T-cell (primary cell): ENCODE measurements around the gene SRSF3. TPM values are rescaled to one million over a fixed set of nuclear protein-coding genes. Genes with fewer than 3 reads are reported as not detected.

Experiments used
- ATAC-seq, 4 experiments: fragments of 200-7000 bp in 3 of 4; fragments of 150-1000 bp in 1 of 4; cut with Tn5 transposase; replicated peaks in 1 of 4; 1 replicate in 3 of 4; 2 replicates in 1 of 4; pipeline ENCODE4 v1.10.0; 2021; ENCODE audit warnings: moderate library complexity in 3 of 4, mild to moderate bottlenecking in 2 of 4, moderate number of reproducible peaks in 1 of 4
- CTCF ChIA-PET, 2 donors: fragments of 300-600 bp; sonication (Branson Sonifier 250); formaldehyde crosslinking; loops; one replicate each; lab custom pipeline; 2022; ENCODE audit warnings: antibody characterized with exemption in 2 of 2; lab: Charles Lee
- POLR2A ChIA-PET, 2 donors: fragments of 300-600 bp; sonication (Branson Sonifier 250); formaldehyde crosslinking; loops; one replicate each; lab custom pipeline; 2022; ENCODE audit warnings: antibody characterized with exemption in 2 of 2; lab: Charles Lee
- DNase-seq, 35 experiments: peaks; one replicate each; pipeline versions ENCODE4 v3.0.0 to v3.0.0-alpha.2; 2013 to 2023
- H3K27ac ChIP-seq: one replicate; pipeline ENCODE4 v1.5.1; 2013; ENCODE audit warnings: low read length
- H3K27me3 ChIP-seq, 2 experiments: replicated peaks in 1 of 2; 1 replicate in 1 of 2; 2 replicates in 1 of 2; pipeline versions ENCODE4 v1.6.1 to v1.7.0; 2013; ENCODE audit warnings: low read length in 1 of 2, mixed read lengths in 1 of 2; ENCODE audit not compliant: control insufficient read depth in 2 of 2, insufficient read depth in 2 of 2; ENCODE audit errors: extremely low read depth in 1 of 2
- H3K36me3 ChIP-seq, 2 donors: 1 replicate in 1 of 2; 2 replicates in 1 of 2; pipeline versions ENCODE4 v1.6.1 to v1.7.0; 2013; ENCODE audit warnings: low read length in 1 of 2; ENCODE audit not compliant: control insufficient read depth in 2 of 2, insufficient read depth in 1 of 2; ENCODE audit errors: extremely low read depth in 1 of 2
- H3K4me1 ChIP-seq, 2 experiments: 1 replicate in 1 of 2; 2 replicates in 1 of 2; pipeline versions ENCODE4 v1.6.1 to v1.7.0; 2013; ENCODE audit warnings: low read length in 2 of 2, mixed read lengths in 1 of 2; ENCODE audit not compliant: insufficient read depth in 2 of 2, control insufficient read depth in 1 of 2; ENCODE audit errors: extremely low read depth in 1 of 2
- H3K4me3 ChIP-seq, 2 donors: 1 replicate in 1 of 2; 2 replicates in 1 of 2; pipeline versions ENCODE4 v1.5.1 to v1.7.0; 2013; ENCODE audit warnings: mild to moderate bottlenecking in 2 of 2, low read length in 1 of 2, moderate library complexity in 1 of 2; ENCODE audit not compliant: control insufficient read depth in 1 of 2; ENCODE audit errors: extremely low read depth in 1 of 2
- H3K9me3 ChIP-seq: 2 replicates; pipeline ENCODE4 v1.7.0; 2013
- H3K27ac Mint-ChIP-seq, 2 donors: one replicate each; pipeline ENCODE4 v1.8.0; 2020 to 2021; ENCODE audit warnings: mild to moderate bottlenecking in 2 of 2, mixed read lengths in 2 of 2
- H3K27me3 Mint-ChIP-seq, 2 donors: one replicate each; pipeline ENCODE4 v1.8.0; 2021 to 2022; ENCODE audit warnings: mixed read lengths in 2 of 2
- H3K36me3 Mint-ChIP-seq: one replicate; pipeline ENCODE4 v1.8.0; 2021; ENCODE audit warnings: mixed read lengths
- H3K4me1 Mint-ChIP-seq, 3 donors: one replicate each; pipeline ENCODE4 v1.8.0; 2020 to 2022; ENCODE audit warnings: mixed read lengths in 3 of 3, mild to moderate bottlenecking in 1 of 3
- H3K4me3 Mint-ChIP-seq, 3 donors: one replicate each; pipeline ENCODE4 v1.8.0; 2020 to 2022; ENCODE audit warnings: mild to moderate bottlenecking in 3 of 3, mixed read lengths in 3 of 3, moderate library complexity in 3 of 3
- H3K9me3 Mint-ChIP-seq, 3 donors: one replicate each; pipeline ENCODE4 v1.8.0; 2020 to 2022; ENCODE audit warnings: mixed read lengths in 3 of 3
- WGBS: methylation state at CpG from one replicate; pipeline ENCODE4 v1.1.5; 2013; ENCODE audit warnings: missing lambda C conversion rate; ENCODE audit not compliant: insufficient coverage; 5-methylcytosine and 5-hydroxymethylcytosine counted together
- total RNA-seq, 35 experiments: library from RNA in 6 of 35; stranded (reverse) in 6 of 35; fragments of 120-200 nt in 1 of 35; gene quantifications; one replicate each; pipeline versions ENCODE4 v1.2.1 to v1.2.4 and lab custom pipeline; 2013 to 2026

SRSF3 gene
- total RNA-seq, 5 donors from 2014 or later (not counting 1 experiment from before 2014, with no cell fraction given) = 322 to 546 (median 332) TPM

DNA sequence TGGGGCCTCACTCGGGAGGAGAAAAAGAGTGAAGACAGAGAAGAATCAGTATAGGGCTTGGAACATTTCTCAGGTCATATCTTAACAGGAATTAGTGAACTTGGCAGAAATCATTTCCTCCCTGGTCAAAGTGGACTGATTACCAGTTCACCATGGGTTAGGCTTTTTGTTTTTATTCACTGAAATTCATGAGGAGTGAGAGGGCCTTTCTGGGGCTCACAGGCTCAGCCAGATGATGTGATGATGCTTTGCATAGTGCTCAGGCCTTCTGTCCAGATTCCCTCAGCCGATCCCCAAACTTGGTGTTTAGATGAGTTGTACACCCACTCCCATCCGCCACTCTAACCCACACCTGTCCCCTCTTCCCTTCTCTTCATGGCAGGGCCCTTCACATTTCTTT is 32.5 kb downstream of the SRSF3 start:
- ChIA-PET CTCF (no interaction called here), POLR2A (interaction anchor here in 1 of 2 donors (0.9 kb wide), 1 partner anchor 29 kb away, joined by 3 read pairs; no protein-coding TSS in a partner anchor)
- DNase-seq = no peak
- Histone ChIP-seq H3K36me3 (no peaks in the 10 kb centered on the region), H3K27me3 (peaks cover 0 to 3% of the 10 kb centered on the region in 2 experiments), H3K9me3 (no peaks in the 10 kb centered on the region), H3K4me1 (peaks cover 2 to 10% of the 10 kb centered on the region in 2 experiments), H3K27ac (no peak overlapping the region), H3K4me3 (no peak overlapping the region)
- Mint-ChIP-seq H3K4me1 (peaks cover 11 to 14% (median 11%) of the 10 kb centered on the region in 3 donors), H3K27ac (no peak overlapping the region), H3K9me3 (no peaks in the 10 kb centered on the region), H3K27me3 (no peaks in the 10 kb centered on the region), H3K4me3 (no peak overlapping the region), H3K36me3 (no peaks in the 10 kb centered on the region)
- ATAC-seq = no peak
- WGBS = 80% methylated on average over 1 of the region's 3 CpGs

- Histone ChIP-seq H3K27me3 (peaks cover 0 to 4% of the 10 kb centered on the region in 2 experiments), H3K36me3 (no peaks in the 10 kb centered on the region), H3K4me3 (no peak overlapping the region), H3K4me1 (peaks cover 2 to 10% of the 10 kb centered on the region in 2 experiments), H3K9me3 (no peaks in the 10 kb centered on the region), H3K27ac (no peak overlapping the region)
- Mint-ChIP-seq H3K27ac (no peak overlapping the region), H3K4me3 (no peak overlapping the region), H3K9me3 (no peaks in the 10 kb centered on the region), H3K36me3 (no peaks in the 10 kb centered on the region), H3K4me1 (peaks cover 11 to 14% (median 11%) of the 10 kb centered on the region in 3 donors), H3K27me3 (no peaks in the 10 kb centered on the region)
- ATAC-seq (no peak), DNase-seq (no peak)
- 90% methylated on average over 5 of the region's 5 CpGs for WGBS
- ChIA-PET POLR2A (no interaction called here), CTCF (no interaction called here)
Observed at GRCh38 chr6:36627141-36627540, 33.0 kb downstream of the SRSF3 start.

DNA sequence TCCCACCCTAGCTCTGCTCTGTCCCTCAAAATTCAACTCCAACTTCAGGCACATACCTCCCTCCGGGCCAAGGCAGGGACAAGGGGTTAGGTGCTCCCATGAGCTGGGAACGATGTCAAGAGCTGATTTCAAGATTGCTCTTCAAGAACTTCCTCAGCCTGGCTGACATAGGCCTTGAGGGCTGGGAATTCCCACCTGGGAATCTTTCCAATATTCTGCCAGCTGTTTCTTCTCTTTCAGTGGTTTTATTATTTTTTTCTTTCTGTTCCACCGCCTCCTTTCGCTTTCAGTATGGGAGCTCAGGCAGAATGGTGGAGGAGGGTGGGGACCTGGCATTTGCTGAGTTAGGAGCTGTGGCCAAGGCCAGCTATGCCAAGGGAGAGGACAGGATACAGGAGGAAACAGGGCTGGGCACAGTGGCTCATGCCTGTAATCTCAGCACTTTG is 33.7 kb downstream of the SRSF3 start:
- no peaks in the 10 kb centered on the region for H3K9me3 ChIP-seq
- DNase-seq (no peak), ATAC-seq (no peak)
- WGBS = no CpG with 5 or more reads among the region's 4 CpGs
- H3K9me3 Mint-ChIP-seq = no peaks in the 10 kb centered on the region
- H3K36me3 Mint-ChIP-seq = no peaks in the 10 kb centered on the region
- H3K27ac ChIP-seq = no peak overlapping the region
- ChIA-PET CTCF (interaction anchor here in 1 of 2 donors (0.8 kb wide), 1 partner anchor 1019 kb away, joined by 4 read pairs; no protein-coding TSS in a partner anchor), POLR2A (interaction anchor here in 1 of 2 donors (0.5 kb wide), 1 partner anchor 945 kb away, joined by 4 read pairs; no protein-coding TSS in a partner anchor)
- H3K4me1 ChIP-seq = peaks cover 2 to 9% of the 10 kb centered on the region in 2 experiments
- no peak overlapping the region for H3K4me3 ChIP-seq
- no peak overlapping the region for H3K4me3 Mint-ChIP-seq
- H3K27ac Mint-ChIP-seq = no peak overlapping the region
- H3K4me1 Mint-ChIP-seq = peaks cover 11% of the 10 kb centered on the region in 3 donors
- no peaks in the 10 kb centered on the region for H3K27me3 Mint-ChIP-seq
- no peaks in the 10 kb centered on the region for H3K36me3 ChIP-seq
- peaks cover 0 to 4% of the 10 kb centered on the region in 2 experiments for H3K27me3 ChIP-seq

DNA sequence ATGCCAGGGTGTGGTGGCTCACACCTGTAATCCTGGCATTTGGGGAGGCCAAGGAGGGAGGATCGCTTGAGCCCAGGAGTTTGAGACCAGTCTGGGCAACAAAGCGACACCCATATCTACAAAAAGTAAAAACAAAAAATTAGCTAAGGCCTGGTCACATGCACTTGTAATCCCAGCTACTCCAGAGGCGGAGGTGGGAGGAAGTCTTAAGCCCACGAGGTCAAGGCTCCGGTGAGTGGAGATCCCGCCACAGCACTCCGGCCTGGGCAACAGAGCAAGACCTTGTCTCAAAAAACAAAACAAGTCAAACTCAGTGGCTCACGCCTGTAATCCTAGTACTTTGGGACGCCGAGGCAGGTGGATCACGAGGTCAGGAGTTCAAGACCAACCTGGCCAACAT is 35.6 kb downstream of the SRSF3 start:
- H3K27ac Mint-ChIP-seq = no peak overlapping the region
- ATAC-seq = no peak
- no peak overlapping the region for H3K27ac ChIP-seq

DNA sequence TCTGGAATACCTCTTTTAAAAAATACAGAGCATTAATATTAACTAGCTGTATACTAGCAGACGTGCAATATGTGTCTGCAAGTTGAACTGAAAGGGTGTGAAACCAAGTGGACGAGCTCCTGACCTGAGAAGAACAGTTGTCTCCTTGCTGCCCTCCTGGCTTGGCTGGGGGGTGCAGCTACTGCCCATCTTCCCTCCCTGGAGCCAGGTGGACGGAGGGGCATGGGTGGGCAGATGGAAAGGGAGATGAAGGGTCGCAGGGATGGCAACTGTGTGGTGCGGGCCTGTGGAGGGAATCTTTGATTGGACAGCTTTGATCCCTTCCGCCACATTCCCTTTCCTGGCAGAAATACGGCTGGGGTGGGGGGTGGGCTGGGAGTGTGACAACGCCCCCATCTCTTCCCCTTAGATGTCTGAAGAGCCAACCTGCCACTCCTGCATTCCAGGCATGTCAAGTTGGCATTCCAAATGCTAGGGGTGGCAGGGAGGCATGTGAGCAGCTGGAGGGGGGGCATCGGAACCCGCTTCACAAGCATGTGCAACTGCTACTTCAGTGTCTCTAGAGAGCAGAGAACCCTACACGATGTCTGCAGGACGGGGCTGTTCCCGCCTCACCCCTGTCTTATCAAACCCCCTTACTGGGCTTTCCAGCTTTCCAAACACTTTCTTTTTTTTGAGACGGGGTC is 37.3 kb downstream of the SRSF3 start:
- POLR2A ChIA-PET = no interaction called here
- WGBS = 86% methylated on average over 5 of the region's 14 CpGs
- Histone ChIP-seq H3K27me3 (peaks cover 0 to 14% of the 10 kb centered on the region in 2 experiments), H3K36me3 (no peaks in the 10 kb centered on the region), H3K4me3 (no peak overlapping the region), H3K4me1 (no peaks in the 10 kb centered on the region), H3K27ac (no peak overlapping the region), H3K9me3 (no peaks in the 10 kb centered on the region)
- H3K4me1 Mint-ChIP-seq = no peaks in the 10 kb centered on the region
- ATAC-seq (no peak), DNase-seq (no peak)
- CTCF ChIA-PET = no interaction called here
- no peak overlapping the region for H3K27ac Mint-ChIP-seq
- no peaks in the 10 kb centered on the region for H3K9me3 Mint-ChIP-seq
- H3K4me3 Mint-ChIP-seq = no peak overlapping the region
- no peaks in the 10 kb centered on the region for H3K36me3 Mint-ChIP-seq
- no peaks in the 10 kb centered on the region for H3K27me3 Mint-ChIP-seq

More for the DNA sequence above, 35.6 kb downstream of the SRSF3 start:
- Histone ChIP-seq H3K27me3 (peaks cover 0 to 4% of the 10 kb centered on the region in 2 experiments), H3K36me3 (no peaks in the 10 kb centered on the region), H3K4me3 (no peak overlapping the region), H3K9me3 (no peaks in the 10 kb centered on the region), H3K4me1 (no peaks in the 10 kb centered on the region)
- Mint-ChIP-seq H3K9me3 (no peaks in the 10 kb centered on the region), H3K36me3 (no peaks in the 10 kb centered on the region), H3K4me3 (no peak overlapping the region), H3K4me1 (no peaks in the 10 kb centered on the region), H3K27me3 (no peaks in the 10 kb centered on the region)
- ChIA-PET CTCF (interaction anchor here in 1 of 2 donors (0.5 kb wide), 1 partner anchor 21 kb away, joined by 3 read pairs; no protein-coding TSS in a partner anchor), POLR2A (interaction anchor here in 1 of 2 donors (0.5 kb wide), 1 partner anchor 50 kb away, joined by 3 read pairs; no protein-coding TSS in a partner anchor)
- 94% methylated on average over 4 of the region's 11 CpGs for WGBS
- no peak for DNase-seq

- peaks cover 0 to 2% of the 10 kb centered on the region in 2 donors for H3K27me3 Mint-ChIP-seq
- Histone ChIP-seq H3K4me1 (no peaks in the 10 kb centered on the region), H3K9me3 (no peaks in the 10 kb centered on the region), H3K27ac (no peak overlapping the region), H3K36me3 (no peaks in the 10 kb centered on the region), H3K27me3 (peaks cover 0 to 25% of the 10 kb centered on the region in 2 experiments), H3K4me3 (no peak overlapping the region)
- no peaks in the 10 kb centered on the region for H3K36me3 Mint-ChIP-seq
- ATAC-seq = no peak
- no peak for DNase-seq
- no peaks in the 10 kb centered on the region for H3K9me3 Mint-ChIP-seq
- ChIA-PET POLR2A (interaction anchor here in 1 of 2 donors (0.7 kb wide), 1 partner anchor 823 kb away, joined by 5 read pairs; no protein-coding TSS in a partner anchor), CTCF (interaction anchor here (0.5 to 0.7 kb wide), 3 partner anchors 49 to 1158 kb away, joined by 3 to 4 read pairs (median 4); no protein-coding TSS in a partner anchor)
- H3K4me3 Mint-ChIP-seq = no peak overlapping the region
- no peaks in the 10 kb centered on the region for H3K4me1 Mint-ChIP-seq
- 92% methylated on average over 5 of the region's 6 CpGs for WGBS
- no peak overlapping the region for H3K27ac Mint-ChIP-seq
Observed at GRCh38 chr6:36633370-36633769, 39.2 kb downstream of the SRSF3 start.
